Measurements from ENCODE around the gene PAPPA2.

Gene PAPPA2

DNA sequence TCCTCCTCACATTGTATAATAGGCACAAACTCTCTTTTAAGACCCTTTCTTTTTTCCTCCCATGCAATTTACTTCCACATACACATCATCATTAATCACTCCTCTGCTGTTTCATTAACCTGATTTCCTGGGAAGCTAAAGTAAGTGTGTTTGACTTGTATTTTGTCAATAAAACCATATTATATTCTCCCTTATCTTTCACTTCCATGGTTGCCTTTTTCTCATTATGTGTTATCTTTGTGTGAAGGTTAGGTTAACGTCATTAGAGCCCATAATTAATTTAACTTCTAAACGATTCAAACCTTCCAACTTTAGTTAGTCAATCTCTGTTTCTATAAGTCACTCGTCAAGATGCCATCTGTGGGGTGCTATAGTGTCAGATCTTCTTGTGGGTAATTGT is 313.0 kb downstream of the PAPPA2 start:
- no peak for DNase-seq

DNA sequence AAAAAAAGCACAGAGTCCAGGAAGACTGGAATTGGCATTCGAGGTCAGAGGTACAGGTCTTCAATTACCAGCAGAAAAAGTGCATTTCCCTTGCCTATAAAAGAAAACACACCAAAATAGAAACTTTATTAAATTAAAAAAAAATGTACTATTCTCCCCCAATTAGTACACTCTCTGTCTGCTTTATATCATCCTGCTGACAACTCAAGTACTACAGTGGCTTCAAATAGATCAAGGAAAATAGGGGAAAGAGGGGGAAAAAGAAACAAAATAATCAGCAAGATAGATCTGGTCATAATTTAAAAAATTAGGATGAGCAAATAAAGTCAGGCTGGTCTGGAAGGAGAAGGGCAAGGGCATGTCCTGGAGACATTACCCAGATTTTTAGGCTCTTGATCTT is 315.1 kb downstream of the PAPPA2 start:
- DNase-seq, result no peak

DNA sequence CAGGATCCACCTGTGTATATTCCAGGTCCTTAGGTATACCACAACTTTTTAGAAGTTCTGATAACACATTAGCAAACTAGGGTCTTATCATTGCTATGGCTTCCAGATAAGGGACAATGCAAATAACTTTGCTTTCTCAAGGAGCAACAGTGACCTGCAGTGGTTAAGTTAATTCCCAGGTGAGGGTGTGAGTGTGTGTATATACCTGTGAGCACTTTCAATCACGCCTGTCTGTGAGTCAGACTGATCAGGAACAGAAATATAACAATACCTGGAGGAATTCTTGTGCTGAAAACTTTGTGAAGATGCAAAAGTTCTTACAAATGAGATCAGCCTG is 317.0 kb downstream of the PAPPA2 start:
- DNase-seq, result no peak

DNA sequence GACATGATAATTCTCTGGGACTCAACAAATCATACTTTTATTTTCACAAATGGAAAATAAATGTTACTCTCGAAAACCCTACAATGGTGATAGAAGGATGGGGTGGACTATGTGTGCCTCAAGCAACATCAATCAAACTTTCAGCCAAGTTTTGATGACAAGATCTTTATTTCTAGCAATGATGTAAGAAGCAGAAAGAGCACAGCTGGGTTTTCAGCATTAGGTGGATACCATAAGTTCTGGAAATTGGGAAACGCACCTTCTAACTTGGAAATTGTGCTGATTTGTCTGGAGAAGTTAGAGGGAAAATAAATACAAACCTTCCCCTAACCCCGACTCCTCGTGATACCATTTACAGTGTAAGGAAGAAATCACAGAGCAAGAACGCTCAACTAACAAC is 320.3 kb downstream of the PAPPA2 start:
- no peak for DNase-seq

DNA sequence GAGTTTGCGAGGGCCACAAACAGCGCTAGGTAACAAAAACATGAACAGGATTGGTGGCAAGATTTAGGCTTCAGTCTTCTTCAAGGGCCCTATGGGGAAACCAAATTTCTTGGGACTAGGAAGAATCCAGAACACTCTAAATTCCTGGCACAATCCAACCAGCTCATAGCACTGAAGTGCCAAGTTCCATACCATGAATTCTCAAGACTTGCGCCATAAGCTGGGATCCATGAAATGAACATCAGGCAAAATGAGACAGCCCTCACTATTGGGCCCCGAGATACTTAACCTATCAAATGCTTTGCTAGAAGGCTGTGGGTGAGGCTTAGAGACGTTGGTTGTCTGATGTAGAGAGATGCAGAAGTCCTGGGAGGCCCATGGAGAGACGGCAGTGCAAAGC is 322.1 kb downstream of the PAPPA2 start:
- DNase-seq, result no peak

DNA sequence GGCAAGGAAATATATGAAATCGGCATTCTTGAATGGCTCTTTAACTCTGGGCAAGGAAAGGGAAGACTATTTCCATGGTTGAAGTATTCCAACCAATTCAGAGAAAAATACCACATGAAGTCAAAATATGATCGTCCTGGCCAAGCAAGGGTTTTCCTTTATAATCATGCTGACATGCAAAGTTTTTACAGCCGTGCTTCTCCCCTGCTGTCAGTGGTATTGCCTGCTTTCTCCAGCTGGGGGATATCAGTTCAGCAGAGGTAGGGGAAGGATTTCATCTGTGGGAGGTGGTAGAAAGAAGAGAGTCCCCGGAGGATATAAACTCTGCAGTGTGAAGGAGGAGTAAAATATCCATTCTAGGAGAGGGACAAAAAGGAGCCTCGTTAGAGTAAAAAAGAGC is 322.8 kb downstream of the PAPPA2 start:
- no peak for DNase-seq

DNA sequence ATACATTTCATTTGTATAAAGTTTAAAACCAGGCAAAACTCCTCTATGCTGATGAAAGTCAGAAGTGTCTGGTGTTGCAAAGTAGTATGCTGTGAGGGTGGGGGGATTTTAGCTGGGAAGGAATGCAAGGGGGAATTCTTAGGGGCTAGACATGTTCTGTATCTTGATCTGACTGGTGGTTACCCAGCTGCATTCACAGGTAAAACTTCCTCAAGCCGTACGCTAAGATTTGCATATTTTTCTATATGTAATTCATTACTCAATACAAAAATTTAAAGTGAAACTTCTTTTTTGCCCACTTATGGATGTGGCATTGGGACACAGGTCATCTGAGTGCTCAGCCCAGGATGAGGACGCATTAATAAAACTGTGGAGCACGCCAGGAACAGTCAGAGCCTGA is 323.3 kb downstream of the PAPPA2 start:
- DNase-seq, result no peak

DNA sequence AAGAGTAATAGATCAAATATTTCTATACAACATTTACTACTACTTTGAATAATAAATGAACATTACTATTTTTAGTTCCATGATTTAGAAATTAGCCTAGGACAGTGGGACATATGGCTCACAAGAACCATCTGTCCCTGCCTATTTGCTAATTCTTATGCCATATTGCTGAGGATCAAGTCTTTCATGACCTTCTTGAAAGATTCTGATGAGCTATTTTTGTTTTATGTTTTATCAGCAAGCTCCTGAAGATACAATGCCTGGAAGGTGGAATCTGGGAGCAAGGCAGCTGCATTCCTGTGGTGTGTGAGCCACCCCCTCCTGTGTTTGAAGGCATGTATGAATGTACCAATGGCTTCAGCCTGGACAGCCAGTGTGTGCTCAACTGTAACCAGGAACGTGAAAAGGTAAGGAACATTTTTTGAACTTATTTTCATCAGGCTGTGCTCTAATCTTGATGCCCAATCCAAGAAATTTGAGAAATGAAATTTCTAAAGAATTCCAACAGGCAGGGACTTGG is 326.7 kb downstream of the PAPPA2 start:
- no peak for DNase-seq

DNA sequence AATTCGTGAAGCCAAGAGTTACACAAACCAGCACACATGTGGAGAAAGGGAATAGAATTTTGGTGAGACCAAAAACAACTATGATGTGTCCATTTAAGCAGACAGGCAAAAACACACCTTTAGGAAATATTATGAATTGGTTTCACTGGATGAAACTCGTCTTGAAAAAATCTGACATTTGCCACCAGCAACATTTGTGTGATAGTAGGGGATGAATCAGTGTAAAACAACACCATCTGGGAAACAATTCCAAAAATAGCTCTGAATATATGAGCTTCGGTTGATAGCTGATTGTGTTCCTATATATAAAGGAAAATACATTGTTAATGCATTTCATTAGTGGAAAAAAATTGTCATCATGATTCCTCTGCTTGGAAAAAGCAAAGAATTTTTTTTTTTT is 327.8 kb downstream of the PAPPA2 start:
- DNase-seq, result no peak

DNA sequence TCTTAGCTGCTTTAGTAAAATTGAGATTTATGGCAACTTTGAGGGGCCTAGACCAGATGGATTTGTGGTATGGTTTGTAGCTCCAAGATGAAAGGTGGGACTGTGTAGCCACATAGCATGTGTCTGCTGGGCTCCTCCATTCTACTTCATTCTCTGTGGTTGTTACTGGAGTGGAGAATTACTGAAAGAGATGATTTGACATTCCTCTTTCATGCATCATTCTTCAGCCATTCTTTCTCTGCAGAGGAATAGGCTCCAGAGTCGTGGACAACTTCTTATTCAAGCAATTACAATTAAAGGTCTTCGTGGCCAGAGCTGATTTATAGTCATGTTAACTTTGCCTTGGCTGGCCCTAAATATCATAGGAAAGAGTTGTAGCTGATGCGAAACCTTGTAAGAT is 328.9 kb downstream of the PAPPA2 start:
- no peak for DNase-seq

DNA sequence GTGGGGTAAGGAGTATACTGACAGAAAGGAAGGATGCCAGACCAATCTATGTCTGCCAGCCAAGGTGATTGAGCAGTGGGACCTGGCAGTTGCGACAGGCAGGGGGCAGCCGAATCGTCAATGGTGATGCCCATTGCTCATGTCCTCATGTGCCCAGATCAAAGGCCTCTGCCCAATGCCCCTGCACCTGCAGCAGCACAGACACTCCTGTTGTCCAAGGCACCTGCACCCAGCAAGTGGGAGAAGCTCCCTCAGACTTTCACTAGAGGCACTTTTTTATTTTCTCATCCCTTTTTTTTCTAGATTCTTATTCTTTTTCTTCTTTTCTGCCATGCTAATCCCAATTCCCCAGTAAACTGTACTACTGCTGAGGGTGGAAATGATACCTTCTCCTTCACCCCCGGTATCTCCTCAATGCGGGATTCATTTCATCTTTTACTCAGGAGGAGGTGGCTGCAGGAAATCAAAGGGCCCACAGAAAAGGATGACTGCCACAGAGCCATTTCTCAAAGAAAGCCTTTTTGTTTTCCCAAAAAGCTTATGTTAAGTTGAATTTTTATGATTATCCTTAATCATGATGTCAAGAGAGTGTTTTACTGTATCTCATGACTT is 332.0 kb downstream of the PAPPA2 start:
- no peak for DNase-seq

DNA sequence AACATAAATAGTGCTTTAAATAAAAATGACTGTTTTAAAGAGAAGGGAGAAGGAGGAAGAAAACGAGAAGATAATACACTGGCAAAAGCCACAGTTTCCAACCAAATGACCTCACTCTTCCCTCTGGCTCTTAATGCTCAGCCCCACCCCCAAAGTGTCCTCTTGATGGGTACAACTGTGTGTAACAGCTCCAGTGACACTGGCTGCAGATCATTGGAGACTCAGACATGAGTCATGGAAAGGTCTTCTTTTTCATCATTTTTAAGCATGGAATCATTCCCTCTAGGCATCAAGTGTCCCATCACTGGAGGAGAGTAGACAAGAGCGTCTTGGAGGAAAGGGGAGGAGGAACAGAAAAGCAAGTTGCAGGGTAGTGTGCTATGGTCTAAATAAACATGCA is 333.0 kb downstream of the PAPPA2 start:
- no peak for DNase-seq

DNA sequence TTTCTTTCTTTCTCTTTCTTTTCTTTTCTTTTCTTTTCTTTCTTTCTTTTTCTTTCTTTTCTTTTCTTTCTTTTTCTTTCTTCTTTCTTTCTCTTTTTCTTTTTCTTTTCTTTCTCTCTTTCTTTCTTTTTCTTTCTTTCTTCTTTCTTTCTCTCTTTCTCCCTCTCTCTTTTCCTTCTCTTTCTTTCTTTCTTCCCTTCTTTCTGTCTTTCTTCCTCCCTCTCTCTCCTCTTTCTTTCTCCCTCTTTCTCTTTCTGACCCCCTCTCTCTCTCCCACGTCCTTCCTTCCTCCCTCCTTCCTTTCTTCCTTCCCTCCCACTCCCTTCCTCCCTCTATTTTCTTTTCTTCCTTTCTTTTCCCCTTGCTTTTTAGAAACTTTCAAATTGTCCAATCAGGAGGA is 333.6 kb downstream of the PAPPA2 start:
- DNase-seq, result no peak

DNA sequence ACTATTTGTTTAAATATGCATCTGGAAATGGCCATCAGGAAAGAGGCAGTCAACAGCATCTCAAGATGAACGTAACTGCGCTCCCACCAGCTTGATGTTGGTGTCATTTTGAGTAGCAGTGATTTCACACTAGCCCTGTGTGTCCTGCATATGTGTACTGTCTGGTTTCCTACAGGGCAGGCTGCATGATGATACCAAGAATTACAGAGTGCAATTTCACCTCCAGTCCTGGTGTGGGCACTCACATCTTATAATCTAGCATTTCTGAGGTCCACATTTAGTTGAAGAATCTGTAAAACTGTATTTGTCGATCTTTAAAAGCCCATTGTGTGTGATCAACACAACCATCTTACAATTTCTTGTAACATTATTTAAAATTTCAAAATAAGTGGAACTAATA is 336.4 kb downstream of the PAPPA2 start:
- DNase-seq, result no peak

DNA sequence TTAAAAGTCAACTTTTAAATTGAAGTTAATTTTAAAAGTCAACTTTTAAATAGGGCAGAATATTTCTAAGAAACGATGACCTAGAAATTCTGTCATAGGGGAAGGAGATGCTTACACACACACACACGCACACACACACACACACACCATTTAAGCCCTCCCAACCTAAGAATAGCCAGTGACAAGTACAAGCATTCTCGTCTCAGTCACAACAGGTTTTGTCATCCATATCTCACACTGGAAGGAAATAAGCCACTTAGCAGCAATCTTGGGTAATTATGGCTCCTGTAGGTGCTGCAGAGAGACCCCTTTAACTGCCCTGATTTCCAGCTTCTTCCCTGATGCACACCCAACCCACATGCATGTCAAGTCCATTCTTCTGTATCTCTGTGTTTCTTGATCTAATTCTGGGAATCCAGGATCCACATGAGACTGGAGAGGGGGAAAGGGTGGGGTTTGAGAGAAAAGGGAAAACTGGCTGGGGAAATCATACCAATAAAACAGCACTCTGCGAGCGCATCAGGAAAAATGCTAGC is 338.1 kb downstream of the PAPPA2 start:
- no peak for DNase-seq

DNA sequence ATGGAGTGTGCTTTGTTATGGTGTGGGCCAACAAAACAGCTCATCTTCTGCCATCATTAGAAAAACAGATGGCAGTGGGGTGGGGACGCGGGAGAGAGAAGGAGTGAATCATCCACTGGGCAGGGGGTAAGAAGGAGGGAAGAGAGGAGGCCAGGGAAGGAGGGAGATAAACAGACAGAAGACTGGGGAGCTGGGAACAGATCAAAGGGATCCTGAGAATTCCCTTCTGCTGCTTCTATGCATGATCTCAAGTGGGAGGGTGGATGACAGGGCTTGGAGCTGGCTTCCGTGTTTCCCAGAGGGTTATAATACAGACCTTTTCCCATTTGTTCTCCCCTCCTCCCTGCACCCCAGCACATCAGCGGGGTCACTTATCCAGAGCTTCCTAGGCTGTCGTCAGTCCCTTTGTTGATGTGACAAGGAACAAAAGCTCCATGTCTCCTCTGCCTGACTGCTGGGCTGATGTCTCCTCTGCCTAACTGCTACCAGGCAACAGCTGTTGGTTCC is 338.6 kb downstream of the PAPPA2 start:
- DNase-seq, result no peak

DNA sequence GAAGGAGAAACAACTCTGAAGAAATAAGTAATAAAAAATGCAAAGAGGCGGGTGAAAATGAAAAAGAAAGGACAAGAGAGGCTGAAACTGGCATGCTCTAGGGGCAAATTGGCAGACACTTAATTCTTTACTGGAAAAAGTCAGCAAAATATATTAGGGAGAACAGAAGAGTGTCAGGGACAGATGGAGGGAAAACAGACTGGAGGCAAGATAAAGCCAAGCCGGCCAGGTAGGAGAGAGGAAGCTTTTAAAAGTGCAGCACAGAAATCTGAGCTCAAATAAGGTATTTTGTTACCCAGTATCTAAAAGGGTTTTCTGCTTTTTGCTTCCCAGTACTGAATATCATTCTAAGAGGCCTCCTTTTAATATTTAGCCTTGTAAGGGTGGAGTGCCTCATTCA is 339.3 kb downstream of the PAPPA2 start:
- DNase-seq, result no peak

DNA sequence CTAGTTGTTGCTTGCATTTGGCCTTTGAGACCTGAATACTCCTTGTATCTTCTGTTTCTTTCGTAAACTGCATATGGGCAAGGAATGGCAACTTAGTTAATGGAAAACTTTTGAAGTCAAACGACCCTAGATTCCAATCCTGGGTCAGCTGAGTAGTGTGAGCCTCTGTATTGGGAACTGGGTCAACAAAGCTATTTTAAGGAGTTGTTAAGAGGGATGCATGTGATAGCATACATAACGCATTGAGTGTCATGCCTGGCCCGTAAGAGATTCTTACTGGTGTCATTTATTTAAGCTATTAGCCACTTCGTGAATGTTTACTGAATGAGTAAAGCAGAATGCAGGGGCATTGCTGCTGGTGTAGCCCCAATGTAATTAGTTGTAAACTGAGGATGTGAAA is 340.1 kb downstream of the PAPPA2 start:
- DNase-seq, result no peak

DNA sequence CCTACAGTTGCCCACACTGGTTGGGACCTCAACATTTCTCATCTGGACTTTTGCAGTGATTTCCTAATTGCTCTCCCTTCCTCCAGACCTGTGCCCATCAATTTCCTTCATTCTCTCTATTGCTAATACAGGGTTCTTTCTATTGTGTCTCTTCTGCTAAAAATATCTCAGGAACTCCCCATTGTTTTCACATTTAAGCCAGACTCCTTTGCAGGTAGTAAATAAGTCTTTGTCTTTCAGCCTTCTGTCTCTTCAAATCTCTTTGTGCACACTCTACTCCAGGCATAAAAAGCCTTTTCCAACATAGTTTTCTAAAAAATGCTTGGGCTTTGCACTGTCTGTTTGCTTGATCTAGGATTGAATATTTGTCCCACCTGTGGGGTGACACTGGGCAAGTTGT is 340.6 kb downstream of the PAPPA2 start:
- DNase-seq, result no peak

DNA sequence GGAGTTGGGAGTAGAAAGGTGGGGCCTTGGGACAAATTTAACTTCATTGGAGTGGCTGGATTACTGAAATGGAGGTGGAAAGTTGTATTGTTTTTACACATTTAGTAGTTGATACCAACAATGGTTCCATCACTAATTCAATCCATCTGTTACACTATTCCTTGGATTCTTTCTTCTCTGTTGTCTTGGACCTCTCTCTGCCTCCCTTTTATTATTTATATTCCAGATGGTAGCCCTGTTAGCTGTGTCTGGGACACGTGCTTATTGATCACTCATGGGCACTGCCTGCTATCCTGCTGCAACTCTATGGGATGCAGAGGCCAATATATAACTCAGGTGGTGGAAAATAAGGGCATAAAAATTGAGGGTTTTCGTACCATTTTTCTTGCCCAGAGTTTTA is 346.3 kb downstream of the PAPPA2 start:
- DNase-seq, result no peak

DNA sequence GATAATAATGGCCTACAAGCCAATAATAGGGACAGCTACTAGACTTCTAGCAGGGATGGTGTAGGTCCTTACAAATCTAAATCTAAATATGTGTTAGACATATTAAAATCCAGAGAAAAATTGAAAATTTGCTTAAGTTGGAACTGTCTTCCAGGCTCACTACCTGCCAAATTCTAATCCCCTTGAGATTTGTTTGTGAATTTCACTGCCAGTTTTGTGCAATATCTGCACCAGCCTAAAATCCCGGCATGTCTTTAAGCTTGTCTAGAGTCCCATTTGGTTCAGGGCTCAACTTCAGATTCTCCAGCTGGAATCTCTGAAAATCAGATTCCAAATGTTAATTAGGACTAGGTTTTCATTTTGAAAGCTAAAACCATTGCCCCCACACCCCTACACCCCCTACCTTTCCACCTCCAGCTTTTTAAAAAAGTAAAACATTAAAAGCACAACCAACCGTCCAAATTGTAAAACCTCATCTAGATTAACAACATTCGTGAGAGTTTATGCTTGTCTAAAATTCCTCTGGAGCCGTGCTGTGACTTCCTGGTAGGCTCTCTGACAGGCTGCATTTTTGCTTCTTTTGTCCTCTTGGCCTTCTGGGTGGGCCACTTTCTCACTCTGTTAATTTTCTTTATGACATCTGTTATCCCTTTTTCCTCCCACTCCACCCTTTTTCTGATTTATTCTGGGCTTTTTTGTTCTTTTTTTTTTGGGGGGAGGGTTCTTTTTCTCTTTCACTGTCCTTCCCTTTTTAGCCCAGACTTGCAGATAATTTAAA is 348.7 kb downstream of the PAPPA2 start:
- no peak for DNase-seq

DNA sequence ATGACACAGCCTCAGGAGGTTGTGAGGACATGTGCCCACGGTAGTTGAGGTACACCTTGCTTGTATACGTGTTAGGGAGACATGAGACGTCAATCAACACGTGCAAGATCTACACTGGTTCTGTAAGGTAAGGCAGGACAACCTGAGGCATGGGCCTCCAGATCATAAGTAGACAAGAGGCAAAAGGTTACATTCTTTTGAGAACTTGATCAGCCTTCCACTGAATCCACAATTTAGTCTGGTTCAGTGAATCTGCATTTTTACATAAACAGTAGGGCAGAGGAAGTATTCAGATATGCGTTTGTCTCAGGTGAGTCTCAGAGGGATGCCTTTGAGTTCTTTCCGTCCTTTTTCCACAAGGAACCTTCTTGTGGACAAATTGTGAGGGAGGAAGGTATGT is 352.6 kb downstream of the PAPPA2 start:
- no peak for DNase-seq

DNA sequence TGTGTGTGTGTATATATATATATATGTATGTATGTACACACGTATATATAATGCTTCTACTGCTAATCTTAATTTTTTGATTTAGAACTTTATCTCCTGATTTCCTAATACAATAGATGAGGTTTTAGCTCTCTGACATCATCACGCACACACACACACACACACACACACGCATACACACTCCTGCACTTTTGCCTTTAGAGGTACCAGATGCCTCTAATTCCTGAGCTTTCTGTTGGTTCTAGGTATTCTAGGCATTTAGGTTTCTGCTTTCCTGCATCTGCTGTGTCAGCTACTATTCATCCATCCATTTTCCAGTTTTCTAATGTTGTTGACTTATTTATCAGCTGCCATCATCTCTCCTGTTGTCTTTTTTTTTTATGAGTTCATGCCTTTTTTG is 353.3 kb downstream of the PAPPA2 start:
- no peak for DNase-seq

DNA sequence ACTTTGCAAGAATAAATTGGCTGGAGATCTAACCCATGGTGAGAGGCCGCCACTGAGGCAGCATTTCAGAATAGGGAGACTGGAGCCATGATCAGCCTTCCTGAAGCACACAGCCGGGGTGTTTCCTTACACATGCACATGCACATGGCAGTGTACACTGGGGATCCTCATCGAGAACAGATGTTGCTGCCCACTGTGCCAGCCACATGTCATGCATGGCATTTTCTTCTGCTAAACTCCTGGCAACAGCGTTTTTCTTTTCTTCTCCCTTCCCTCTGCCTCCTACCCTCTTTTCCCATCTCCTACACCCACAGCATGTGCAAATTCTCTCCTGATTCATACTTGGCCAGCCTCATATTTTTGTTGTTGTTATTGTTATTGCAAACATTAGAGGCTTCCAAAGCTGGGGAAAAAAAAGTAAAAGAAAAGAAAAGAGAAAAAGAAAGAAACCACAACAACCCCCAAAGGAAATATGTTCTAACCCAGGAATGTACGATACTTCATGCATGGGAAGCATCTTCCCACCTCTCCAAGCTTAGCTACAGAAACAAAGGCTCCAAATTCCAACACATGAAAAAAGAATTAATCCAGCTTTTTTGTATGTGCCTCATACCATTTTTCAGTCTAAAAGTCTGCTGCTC is 357.5 kb downstream of the PAPPA2 start:
- no peak for DNase-seq
